Body of pancreas (tissue), 4 donors: ENCODE measurements around the gene TAF5L. TPM values are rescaled to one million over a fixed set of nuclear protein-coding genes. Genes with fewer than 3 reads are reported as not detected.
"Not testable (repeated sequence)": the region's sequence is repeated elsewhere in the genome, so short reads cannot be mapped to it uniquely, and the experiment has no call there.

Source experiments
- ATAC-seq: fragments of 150-250 bp; one replicate; pipeline ENCODE4 v1.9.1; 2016
- DNase-seq, 4 donors: peaks; one replicate each; pipeline ENCODE4 v3.0.0-alpha.2; 2019
- H3K27ac ChIP-seq, 4 donors: fragments of 200-600 bp; sonication (generic); 1 replicate in 3 of 4; 2 replicates in 1 of 4; pipeline versions ENCODE4 v1.5.1 to v1.6.1; 2016 to 2019; ENCODE audit warnings: mild to moderate bottlenecking in 1 of 4, mixed read lengths in 1 of 4, moderate library complexity in 1 of 4
- H3K27me3 ChIP-seq, 2 donors: fragments of 200-600 bp; sonication (generic); one replicate each; pipeline ENCODE4 v1.6.0; 2016; ENCODE audit warnings: mild to moderate bottlenecking in 1 of 2
- H3K36me3 ChIP-seq, 2 donors: fragments of 200-600 bp; sonication (generic); replicated peaks in 1 of 2; 2 replicates each; pipeline ENCODE4 v1.5.1; 2016; ENCODE audit warnings: low read depth in 2 of 2; ENCODE audit not compliant: insufficient read depth in 1 of 2
- H3K4me1 ChIP-seq: fragments of 200-600 bp; sonication (generic); one replicate; pipeline ENCODE4 v1.6.0; 2016
- H3K4me3 ChIP-seq, 2 donors: fragments of 200-600 bp; sonication (generic); 1 replicate in 1 of 2; 2 replicates in 1 of 2; pipeline ENCODE4 v1.5.1; 2016 to 2019
- H3K9me3 ChIP-seq, 3 donors: fragments of 200-600 bp; sonication (generic); 1 replicate in 2 of 3; 2 replicates in 1 of 3; pipeline ENCODE4 v1.5.1; 2016
- POLR2A ChIP-seq, 3 donors: fragments of 450-650 bp; IDR thresholded peaks; one replicate each; pipeline ENCODE4 v1.6.1; 2016; ENCODE audit warnings: antibody characterized with exemption in 3 of 3, mild to moderate bottlenecking in 2 of 3
- WGBS, 2 donors: methylation state at CpG; one replicate each; pipeline ENCODE4 v1.1.5; 2017; 5-methylcytosine and 5-hydroxymethylcytosine counted together
- intact Hi-C: fragments of 100-400 bp; cut with DNase I; formaldehyde crosslinking; loops from one replicate; pipeline ENCODE4 v1.15.1; 2023
- total RNA-seq, 2 donors: library from RNA; depleted of rRNA; stranded (reverse); fragments of >200 nt; gene quantifications; one replicate each; pipeline ENCODE4 v1.1.0, GENCODE V29; 2016
- TF ChIP-seq, protein P1 (sequence below), 7 experiments: fragments of 450-650 bp in 4 of 7; fragments of 200-600 bp in 3 of 7; sonication (generic) in 3 of 7; IDR thresholded peaks; one replicate each; pipeline ENCODE4 v1.5.1; 2016 to 2019; ENCODE audit warnings: antibody characterized with exemption in 7 of 7

The TAF5L gene
- total RNA-seq, 2 donors from 2014 or later = 4.6 to 6.2 TPM

DNA sequence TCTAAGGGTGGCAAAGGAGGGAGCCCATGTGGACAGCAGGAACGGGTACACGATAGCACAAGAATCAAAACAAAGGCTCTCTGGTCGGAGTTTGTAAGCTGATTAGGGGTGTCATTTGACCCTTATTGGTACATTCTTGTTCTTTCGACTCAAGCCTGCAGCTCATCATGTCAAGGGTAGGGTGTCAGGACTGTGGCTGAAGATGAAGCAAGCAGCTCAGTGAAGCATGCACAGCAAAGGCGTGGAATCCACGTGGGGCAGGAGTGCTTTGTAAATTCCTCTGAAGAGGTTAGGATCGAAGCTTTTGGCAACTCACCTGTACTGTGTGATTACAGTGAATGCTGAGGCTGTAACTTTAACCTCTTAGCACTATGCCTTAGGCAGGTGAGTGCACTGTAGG lies 62.7 kb downstream of the TAF5L start:
- Histone ChIP-seq H3K9me3 (no peaks in the 10 kb centered on the region), H3K27ac (peak overlapping the region in 1 of 4 donors; percentile 11), H3K36me3 (no peaks in the 10 kb centered on the region), H3K27me3 (no peaks in the 10 kb centered on the region), H3K4me3 (no peak overlapping the region), H3K4me1 (peaks cover 12% of the 10 kb centered on the region)
- WGBS, 2 donors = 32 to 36% methylated on average over 6 to 7 of the region's 7 CpGs
- ATAC-seq (no peak), DNase-seq (no peak)
- no peak for TF ChIP-seq POLR2A (IDR thresholded peaks at IDR 0.05)
- TF ChIP-seq, protein P1, sequence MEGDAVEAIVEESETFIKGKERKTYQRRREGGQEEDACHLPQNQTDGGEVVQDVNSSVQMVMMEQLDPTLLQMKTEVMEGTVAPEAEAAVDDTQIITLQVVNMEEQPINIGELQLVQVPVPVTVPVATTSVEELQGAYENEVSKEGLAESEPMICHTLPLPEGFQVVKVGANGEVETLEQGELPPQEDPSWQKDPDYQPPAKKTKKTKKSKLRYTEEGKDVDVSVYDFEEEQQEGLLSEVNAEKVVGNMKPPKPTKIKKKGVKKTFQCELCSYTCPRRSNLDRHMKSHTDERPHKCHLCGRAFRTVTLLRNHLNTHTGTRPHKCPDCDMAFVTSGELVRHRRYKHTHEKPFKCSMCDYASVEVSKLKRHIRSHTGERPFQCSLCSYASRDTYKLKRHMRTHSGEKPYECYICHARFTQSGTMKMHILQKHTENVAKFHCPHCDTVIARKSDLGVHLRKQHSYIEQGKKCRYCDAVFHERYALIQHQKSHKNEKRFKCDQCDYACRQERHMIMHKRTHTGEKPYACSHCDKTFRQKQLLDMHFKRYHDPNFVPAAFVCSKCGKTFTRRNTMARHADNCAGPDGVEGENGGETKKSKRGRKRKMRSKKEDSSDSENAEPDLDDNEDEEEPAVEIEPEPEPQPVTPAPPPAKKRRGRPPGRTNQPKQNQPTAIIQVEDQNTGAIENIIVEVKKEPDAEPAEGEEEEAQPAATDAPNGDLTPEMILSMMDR (IDR thresholded peaks at IDR 0.05) = no peak
- intact Hi-C loops = loop anchor here (10.0 kb wide), 1 partner anchor 62 kb away; the partner anchor contains the start of genes TAF5L and URB2

DNA sequence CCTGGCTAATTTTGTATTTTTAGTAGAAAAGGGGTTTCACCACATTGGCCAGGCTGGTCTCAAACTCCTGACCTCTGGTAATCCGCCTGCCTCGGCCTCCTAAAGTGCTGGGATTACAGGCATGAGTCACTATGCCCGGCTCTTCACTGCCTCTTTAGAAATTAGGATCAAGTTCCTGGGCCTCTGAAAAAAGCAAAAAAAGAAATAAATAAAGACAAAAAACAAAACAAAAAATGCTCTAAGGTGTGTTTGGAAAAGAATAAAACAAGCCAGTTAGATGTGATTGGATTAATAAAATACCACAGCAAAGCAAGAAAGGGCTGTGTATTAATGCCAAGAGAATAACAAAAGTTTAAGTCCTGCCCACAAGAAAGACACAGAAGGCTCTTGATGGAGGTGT lies 63.2 kb downstream of the TAF5L start:
- Histone ChIP-seq H3K36me3 (no peaks in the 10 kb centered on the region), H3K4me3 (no peak overlapping the region), H3K27ac (no peak overlapping the region), H3K9me3 (no peaks in the 10 kb centered on the region), H3K27me3 (no peaks in the 10 kb centered on the region), H3K4me1 (peaks cover 12% of the 10 kb centered on the region)
- no peak for ATAC-seq
- no peak for DNase-seq
- intact Hi-C loops = loop anchor here (10.0 kb wide), 1 partner anchor 62 kb away; the partner anchor contains the start of genes TAF5L and URB2
- no peak for TF ChIP-seq POLR2A (IDR thresholded peaks at IDR 0.05)
- 90 to 95% methylated on average over 3 of the region's 3 CpGs for WGBS, 2 donors

- H3K27me3 ChIP-seq = no peaks in the 10 kb centered on the region
- peaks cover 26% of the 10 kb centered on the region for H3K4me1 ChIP-seq
- no peak for DNase-seq
- no peaks in the 10 kb centered on the region for H3K36me3 ChIP-seq
- no peak for TF ChIP-seq POLR2A (IDR thresholded peaks at IDR 0.05)
- TF ChIP-seq, protein P1 (IDR thresholded peaks at IDR 0.05) = no peak
- no peaks in the 10 kb centered on the region for H3K9me3 ChIP-seq
- no peak for ATAC-seq
- no peak overlapping the region for H3K27ac ChIP-seq
- WGBS, 2 donors = 81 to 85% methylated on average over 5 of the region's 5 CpGs
- intact Hi-C loops = loop anchor here (10.0 kb wide), 1 partner anchor 64 kb away; the partner anchor contains the start of genes TAF5L and URB2
- no peak overlapping the region for H3K4me3 ChIP-seq
Observed at GRCh38 chr1:229561141-229561540, 64.8 kb downstream of the TAF5L start.

DNA sequence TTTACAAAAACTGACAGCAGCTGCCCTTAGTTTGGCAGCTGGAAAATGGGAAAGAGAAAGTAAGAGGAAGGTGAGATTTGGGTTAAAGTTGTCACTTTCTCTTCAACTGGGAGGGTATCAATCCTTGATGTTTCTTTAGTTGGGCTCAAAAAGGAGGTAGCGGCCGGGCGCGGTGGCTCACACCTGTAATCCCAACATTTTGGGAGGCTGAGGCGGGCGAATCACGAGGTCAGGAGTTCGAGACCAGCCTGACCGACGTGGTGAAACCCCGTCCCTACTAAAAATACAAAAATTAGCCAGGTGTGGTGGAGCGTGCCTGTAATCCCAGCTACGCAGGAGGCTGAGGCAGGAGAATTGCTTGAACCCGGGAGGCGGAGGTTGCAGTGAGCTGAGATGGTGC lies 65.8 kb downstream of the TAF5L start:
- peaks cover 32% of the 10 kb centered on the region for H3K4me1 ChIP-seq
- WGBS, 2 donors = 88 to 98% methylated on average over 15 of the region's 15 CpGs
- H3K9me3 ChIP-seq, DNase-seq, H3K27me3 ChIP-seq, H3K27ac ChIP-seq, ATAC-seq, H3K4me3 ChIP-seq, H3K36me3 ChIP-seq: not testable (repeated sequence)
- intact Hi-C loops = loop anchor here (10.0 kb wide), 1 partner anchor 65 kb away; the partner anchor contains the start of genes TAF5L and URB2

GRCh38 chr1:229559336-229559801 lies 66.6 kb downstream of the TAF5L start:
- peak in 1 of 4 donors; percentile 18 for DNase-seq
- peaks cover 34% of the 10 kb centered on the region for H3K4me1 ChIP-seq
- WGBS, 2 donors = 15 to 34% methylated on average over 20 of the region's 20 CpGs
- H3K27me3 ChIP-seq, intact Hi-C loops, ATAC-seq, H3K9me3 ChIP-seq, H3K36me3 ChIP-seq: not testable (repeated sequence)
- H3K27ac ChIP-seq = peak overlapping the region in 3 of 4 donors; percentile 85 to 93 (median 86)
- peak overlapping the region; percentile 27 to 38 for H3K4me3 ChIP-seq

- Histone ChIP-seq H3K9me3 (no peaks in the 10 kb centered on the region), H3K27me3 (no peaks in the 10 kb centered on the region), H3K27ac (peak within 1 kb of the TSS; percentile 85 to 93 (median 88)), H3K36me3 (no peaks in the 10 kb centered on the region), H3K4me1 (peaks cover 38% of the 10 kb centered on the region), H3K4me3 (peak within 1 kb of the TSS; percentile 38 to 58)
- TF ChIP-seq POLR2A (IDR thresholded peaks at IDR 0.05) = peak; percentile 49 to 65 (median 63)
- TF ChIP-seq, protein P1 (IDR thresholded peaks at IDR 0.05) = peak; percentile 74 to 92 (median 84)
- intact Hi-C loops = no loop called here
- ATAC-seq (peak; percentile 93), DNase-seq (peak; percentile 96 to 98 (median 98))
- WGBS, 2 donors = 0 to 1% methylated on average over 15 to 83 of the region's 109 CpGs
Observed at GRCh38 chr1:229558460-229559335, 67.2 kb downstream of the TAF5L start, which contains the start of gene ABCB10. Gene ABCB10, minus strand, starts transcription at chr1:229558707. Its CDS starts 55 bp downstream, at chr1:229558652.
